IMR-90 (cell line): ENCODE data around the gene BATF. TPM values are rescaled to one million over a fixed set of nuclear protein-coding genes. Genes with fewer than 3 reads are reported as not detected.

Source experiments
- ATAC-seq: fragments of 200-7000 bp; cut with Tn5 transposase; 2 replicates; pipeline ENCODE4 v1.9.1; 2020; ENCODE audit warnings: low read depth, mild to moderate bottlenecking, moderate library complexity
- BruUV-seq: library from RNA; stranded (reverse); fragments of 400-500 nt; replicated peaks from 2 replicates; lab custom pipeline; 2021; lab: Mats Ljungman, UMichigan
- CTCF ChIA-PET: fragments of 300-600 bp; formaldehyde crosslinking; extraction: SDS; loops from one replicate; lab custom pipeline; 2021; ENCODE audit warnings: antibody characterized with exemption; lab: Yijun Ruan, JAX
- POLR2A ChIA-PET: fragments of 300-600 bp; sonication (Branson Sonifier 250); formaldehyde crosslinking; loops from one replicate; lab custom pipeline; 2022; ENCODE audit warnings: antibody characterized with exemption; ENCODE audit not compliant: unreplicated experiment; lab: Charles Lee
- DNase-seq: peaks from one replicate; pipeline ENCODE4 v3.0.0; 2013
- H2AFZ ChIP-seq: replicated peaks from 2 replicates; pipeline ENCODE3; 2013; ENCODE audit warnings: low read length, mild to moderate bottlenecking; ENCODE audit not compliant: poor library complexity
- H2AK5ac ChIP-seq: 2 replicates; pipeline ENCODE4 v1.6.1; 2013; ENCODE audit warnings: low read depth, low read length, inconsistent platforms
- H2AK9ac ChIP-seq: replicated peaks from 2 replicates; pipeline ENCODE3; 2013; ENCODE audit warnings: mild to moderate bottlenecking, low read depth, low read length, moderate library complexity; ENCODE audit not compliant: poor library complexity
- H2BK120ac ChIP-seq: 2 replicates; pipeline ENCODE4 v1.6.1; 2013; ENCODE audit warnings: low read depth, low read length, inconsistent platforms
- H2BK15ac ChIP-seq: 3 replicates; pipeline ENCODE4 v1.6.1; 2013; ENCODE audit warnings: low read depth, low read length, inconsistent platforms
- H2BK20ac ChIP-seq: 2 replicates; pipeline ENCODE4 v1.6.1; 2013; ENCODE audit warnings: low read depth, mild to moderate bottlenecking, inconsistent platforms, low read length, moderate library complexity
- H2BK5ac ChIP-seq: 2 replicates; pipeline ENCODE4 v1.6.1; 2013; ENCODE audit warnings: mild to moderate bottlenecking, low read depth, low read length, inconsistent platforms; ENCODE audit not compliant: poor library complexity, severe bottlenecking
- H3K14ac ChIP-seq: replicated peaks from 2 replicates; pipeline ENCODE4 v1.6.1; 2013; ENCODE audit warnings: low read depth, low read length, inconsistent platforms
- H3K18ac ChIP-seq: 2 replicates; pipeline ENCODE4 v1.6.1; 2013; ENCODE audit warnings: low read depth, low read length, control low read depth
- H3K23ac ChIP-seq: 2 replicates; pipeline ENCODE4 v1.6.1; 2013; ENCODE audit warnings: low read depth, low read length, inconsistent platforms
- H3K27ac ChIP-seq: 2 replicates; pipeline ENCODE4 v1.5.1; 2013; ENCODE audit warnings: mild to moderate bottlenecking, control low read depth, low read length; ENCODE audit not compliant: insufficient read depth
- H3K27me3 ChIP-seq: 2 replicates; pipeline ENCODE4 v1.6.1; 2013; ENCODE audit warnings: low read length; ENCODE audit not compliant: control insufficient read depth, insufficient read depth
- H3K36me3 ChIP-seq: 2 replicates; pipeline ENCODE4 v1.6.1; 2013; ENCODE audit warnings: low read length, mixed read lengths; ENCODE audit not compliant: control insufficient read depth, insufficient read depth
- H3K4ac ChIP-seq: 2 replicates; pipeline ENCODE4 v1.6.1; 2013; ENCODE audit warnings: low read depth, low read length, inconsistent platforms
- H3K4me1 ChIP-seq: 2 replicates; pipeline ENCODE4 v1.6.1; 2013; ENCODE audit warnings: low read length, mixed read lengths; ENCODE audit not compliant: control insufficient read depth, insufficient read depth
- H3K4me2 ChIP-seq: 2 replicates; pipeline ENCODE4 v1.6.1; 2013; ENCODE audit warnings: low read depth, mild to moderate bottlenecking, control low read depth, low read length, moderate library complexity
- H3K4me3 ChIP-seq: 2 replicates; pipeline ENCODE4 v1.5.1; 2013; ENCODE audit warnings: low read depth, mild to moderate bottlenecking, control low read depth, low read length, moderate library complexity; ENCODE audit not compliant: insufficient read depth
- H3K56ac ChIP-seq: 2 replicates; pipeline ENCODE4 v1.6.1; 2013; ENCODE audit warnings: low read length, inconsistent platforms; ENCODE audit not compliant: insufficient read depth; ENCODE audit errors: extremely low read depth
- H3K79me1 ChIP-seq, 2 experiments: 2 replicates each; pipeline ENCODE4 v1.6.1; 2013; ENCODE audit warnings: low read length in 2 of 2, inconsistent platforms in 1 of 2, low read depth in 1 of 2
- H3K9ac ChIP-seq: 2 replicates; pipeline ENCODE4 v1.6.1; 2013; ENCODE audit warnings: low read depth, low read length, control low read depth
- H3K9me1 ChIP-seq: 2 replicates; pipeline ENCODE4 v1.6.1; 2013; ENCODE audit warnings: low read length, inconsistent platforms; ENCODE audit not compliant: insufficient read depth
- H3K9me3 ChIP-seq: 2 replicates; pipeline ENCODE4 v1.6.1; 2013; ENCODE audit warnings: low read length; ENCODE audit not compliant: control insufficient read depth, insufficient read depth
- H4K20me1 ChIP-seq: 2 replicates; pipeline ENCODE4 v1.6.1; 2013; ENCODE audit warnings: low read length, inconsistent platforms; ENCODE audit not compliant: insufficient read depth
- H4K5ac ChIP-seq: 2 replicates; pipeline ENCODE4 v1.6.1; 2013; ENCODE audit warnings: mild to moderate bottlenecking, low read depth, low read length, control low read depth
- H4K8ac ChIP-seq, 2 experiments: 2 replicates each; pipeline ENCODE4 v1.6.1; 2013; ENCODE audit warnings: low read depth in 2 of 2, low read length in 2 of 2, control low read depth in 1 of 2, inconsistent platforms in 1 of 2
- H4K91ac ChIP-seq: 2 replicates; pipeline ENCODE4 v1.6.1; 2013; ENCODE audit warnings: low read depth, low read length, inconsistent platforms; ENCODE audit not compliant: insufficient read depth
- BHLHE40 ChIP-seq: fragments of 150-350 bp; IDR thresholded peaks from 2 replicates; pipeline ENCODE4 v1.6.1; 2016; ENCODE audit warnings: mild to moderate bottlenecking, low read depth, low read length
- CEBPB ChIP-seq: IDR thresholded peaks from 2 replicates; pipeline ENCODE4 v1.6.1; 2012; ENCODE audit warnings: low read depth, low read length, improper control_type of control experiment
- CHD1 ChIP-seq: IDR thresholded peaks from 2 replicates; pipeline ENCODE4 v1.6.1; 2012; ENCODE audit warnings: low read depth, low read length, improper control_type of control experiment
- CTCF ChIP-seq: conservative IDR thresholded peaks from 2 replicates; pipeline ENCODE4 v1.5.1; 2012; ENCODE audit warnings: mild to moderate bottlenecking, low read depth, low read length, improper control_type of control experiment
- MAFK ChIP-seq: IDR thresholded peaks from 2 replicates; pipeline ENCODE4 v1.6.1; 2012; ENCODE audit warnings: low read depth, low read length, improper control_type of control experiment
- MAZ ChIP-seq: IDR thresholded peaks from 2 replicates; pipeline ENCODE4 v1.6.1; 2012; ENCODE audit warnings: low read depth, mild to moderate bottlenecking, low read length, improper control_type of control experiment, moderate library complexity, borderline replicate concordance
- MXI1 ChIP-seq: IDR thresholded peaks from 2 replicates; pipeline ENCODE4 v1.6.1; 2012; ENCODE audit warnings: low read depth, mild to moderate bottlenecking, low read length, moderate library complexity, borderline replicate concordance
- NFE2L2 ChIP-seq: fragments of 150-350 bp; IDR thresholded peaks from 2 replicates; pipeline ENCODE4 v1.6.1; 2016; ENCODE audit warnings: low read depth, mild to moderate bottlenecking, low read length
- POLR2A ChIP-seq: IDR thresholded peaks from 2 replicates; pipeline ENCODE4 v1.6.1; 2012; ENCODE audit warnings: mild to moderate bottlenecking, low read depth, low read length
- RAD21 ChIP-seq: IDR thresholded peaks from 2 replicates; pipeline ENCODE4 v1.6.1; 2012; ENCODE audit warnings: low read length, improper control_type of control experiment
- RCOR1 ChIP-seq: IDR thresholded peaks from 2 replicates; pipeline ENCODE4 v1.6.1; 2012; ENCODE audit warnings: mild to moderate bottlenecking, low read length, improper control_type of control experiment; ENCODE audit not compliant: insufficient replicate concordance
- RFX5 ChIP-seq: IDR thresholded peaks from 2 replicates; pipeline ENCODE4 v1.8.0; 2012; ENCODE audit warnings: low read depth, mild to moderate bottlenecking, low read length, moderate library complexity
- SMC3 ChIP-seq: fragments of 150-350 bp; IDR thresholded peaks from 2 replicates; pipeline ENCODE4 v1.6.1; 2016; ENCODE audit warnings: low read depth, mild to moderate bottlenecking, antibody characterized with exemption, low read length, moderate library complexity
- WGBS, 2 experiments: methylation state at CpG; one replicate each; pipeline versions ENCODE4 v1.1.5 to v1.1.7; 2013; ENCODE audit warnings: missing lambda C conversion rate in 2 of 2; ENCODE audit not compliant: insufficient read length in 1 of 2; ENCODE audit errors: extremely low coverage in 2 of 2; 5-methylcytosine and 5-hydroxymethylcytosine counted together
- dilution Hi-C: fragments of 300-500 bp; cut with HindIII; formaldehyde crosslinking; loops from one replicate; pipeline ENCODE4 v1.14.3; 2018; ENCODE audit warnings: low sequenced_read_pairs; ENCODE audit not compliant: unreplicated experiment
- in situ Hi-C: fragments of 300-500 bp; cut with MboI; formaldehyde crosslinking; loops from 3 replicates; pipeline ENCODE4 v1.14.3; 2019; ENCODE audit warnings: low sequenced_read_pairs, inconsistent platforms, mixed read lengths
- intact Hi-C: fragments of 100-400 bp; cut with micrococcal nuclease; formaldehyde crosslinking; loops from 2 replicates; pipeline ENCODE4 v1.10.0; 2022
- polyA plus RNA-seq, 3 experiments: library from polyadenylated mRNA; depleted of rRNA; stranded (reverse); fragments of >200 nt; gene quantifications; 2 replicates each; pipeline ENCODE4 v1.2.3, GENCODE V29; 2012; ENCODE audit warnings: low replicate concordance in 1 of 3
- total RNA-seq: library from RNA; depleted of rRNA; stranded (reverse); fragments of >200 nt; gene quantifications from 2 replicates; pipeline ENCODE4 v1.2.3, GENCODE V29; 2012
- TF ChIP-seq, protein P1 (sequence below): fragments of 150-350 bp; IDR thresholded peaks from 2 replicates; pipeline ENCODE4 v1.6.1; 2016; ENCODE audit warnings: low read depth, mild to moderate bottlenecking, low read length, moderate library complexity, borderline replicate concordance

The BATF gene
- total and polyA plus RNA-seq, 2 of the 4 experiments (the other 2 are of a cell fraction): not detected

DNA sequence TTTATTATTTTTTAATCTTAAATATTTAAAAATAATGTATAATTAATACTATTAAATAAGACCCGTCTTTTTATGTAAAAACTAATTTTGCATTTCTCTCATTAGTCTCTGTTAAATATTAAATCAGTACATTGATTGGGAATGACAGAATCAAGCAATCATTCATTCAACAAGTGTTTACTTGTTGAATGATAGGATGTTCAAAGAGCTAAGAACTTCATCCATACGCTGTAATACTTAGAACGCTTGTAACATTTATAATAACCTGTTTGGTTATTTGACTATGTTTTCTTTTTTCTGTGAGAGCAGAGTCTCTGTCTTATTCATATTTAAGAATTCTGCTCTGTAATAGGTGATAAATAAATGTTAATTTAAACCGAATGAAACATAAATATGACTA is 2.9 kb upstream of the BATF start:
- no peak overlapping the region for H4K91ac ChIP-seq
- TF ChIP-seq RFX5 (no peak), SMC3 (no peak), RAD21 (no peak), POLR2A (no peak), BHLHE40 (no peak), MXI1 (no peak), CTCF (no peak), CHD1 (no peak), NFE2L2 (no peak), RCOR1 (no peak), MAZ (no peak), MAFK (no peak), CEBPB (no peak)
- TF ChIP-seq, protein P1, sequence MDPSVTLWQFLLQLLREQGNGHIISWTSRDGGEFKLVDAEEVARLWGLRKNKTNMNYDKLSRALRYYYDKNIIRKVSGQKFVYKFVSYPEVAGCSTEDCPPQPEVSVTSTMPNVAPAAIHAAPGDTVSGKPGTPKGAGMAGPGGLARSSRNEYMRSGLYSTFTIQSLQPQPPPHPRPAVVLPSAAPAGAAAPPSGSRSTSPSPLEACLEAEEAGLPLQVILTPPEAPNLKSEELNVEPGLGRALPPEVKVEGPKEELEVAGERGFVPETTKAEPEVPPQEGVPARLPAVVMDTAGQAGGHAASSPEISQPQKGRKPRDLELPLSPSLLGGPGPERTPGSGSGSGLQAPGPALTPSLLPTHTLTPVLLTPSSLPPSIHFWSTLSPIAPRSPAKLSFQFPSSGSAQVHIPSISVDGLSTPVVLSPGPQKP: no peak
- ATAC-seq (no peak), DNase-seq (no peak)
- no peaks in the 10 kb centered on the region for H4K20me1 ChIP-seq
- H2BK15ac ChIP-seq: no peak overlapping the region
- no peak overlapping the region for H2BK20ac ChIP-seq
- no peak overlapping the region for H2BK5ac ChIP-seq
- no peak overlapping the region for H3K9ac ChIP-seq
- BruUV-seq: no TSS peak
- no CpG with 5 or more reads among the region's 4 CpGs for WGBS, 2 experiments
- ChIA-PET POLR2A (no interaction called here), CTCF (no interaction called here)
- H3K4me3 ChIP-seq: no peak overlapping the region
- no peak overlapping the region for H4K8ac ChIP-seq
- dilution Hi-C loops: no loop called here
- no peaks in the 10 kb centered on the region for H3K79me1 ChIP-seq
- H2AK5ac ChIP-seq: no peak overlapping the region
- H3K9me1 ChIP-seq: peaks cover 3% of the 10 kb centered on the region; the same call in 1 of the 2 replicates
- H3K4me2 ChIP-seq: no peak overlapping the region
- H3K23ac ChIP-seq: no peak overlapping the region
- peaks cover 2% of the 10 kb centered on the region; the same call in 1 of the 2 replicates for H3K4me1 ChIP-seq
- H4K5ac ChIP-seq: no peak overlapping the region
- H3K27me3 ChIP-seq: peaks cover 22% of the 10 kb centered on the region
- H2BK120ac ChIP-seq: no peak overlapping the region
- H2AK9ac ChIP-seq: no peak overlapping the region
- H3K56ac ChIP-seq: no peak overlapping the region
- no peak overlapping the region for H3K14ac ChIP-seq
- in situ Hi-C loops: no loop called here
- no peak overlapping the region for H3K4ac ChIP-seq
- no peaks in the 10 kb centered on the region for H3K36me3 ChIP-seq
- no peak overlapping the region for H3K18ac ChIP-seq
- H3K9me3 ChIP-seq: no peaks in the 10 kb centered on the region
- no peak overlapping the region for H2AFZ ChIP-seq
- intact Hi-C loops: no loop called here
- no peak overlapping the region for H3K27ac ChIP-seq
